Uterus (tissue), 4 donors: ENCODE results near the gene NAA10. TPM values are rescaled to one million over a fixed set of nuclear protein-coding genes. Genes with fewer than 3 reads are reported as not detected.

Experiments
- DNase-seq, 2 donors: peaks; one replicate each; pipeline ENCODE4 v3.0.0-alpha.2; 2019 to 2020
- H3K27ac ChIP-seq, 2 donors: fragments of 200-600 bp; sonication (generic); 1 replicate in 1 of 2; 2 replicates in 1 of 2; pipeline ENCODE4 v1.5.1; 2016 to 2018
- H3K27me3 ChIP-seq, 2 donors: fragments of 200-600 bp; sonication (generic); one replicate each; pipeline ENCODE4 v1.5.1; 2018 to 2019; ENCODE audit warnings: control low read depth in 1 of 2
- H3K36me3 ChIP-seq, 2 donors: fragments of 200-600 bp; sonication (generic); one replicate each; pipeline ENCODE4 v1.5.1; 2019; ENCODE audit warnings: control low read depth in 1 of 2
- H3K4me1 ChIP-seq, 2 donors: fragments of 200-600 bp; sonication (generic); one replicate each; pipeline ENCODE4 v1.5.1; 2018 to 2019; ENCODE audit warnings: control low read depth in 1 of 2
- H3K4me3 ChIP-seq, 2 donors: fragments of 200-600 bp; sonication (generic); 1 replicate in 1 of 2; 2 replicates in 1 of 2; pipeline ENCODE4 v1.5.1; 2018 to 2019; ENCODE audit warnings: mild to moderate bottlenecking in 1 of 2
- H3K9me3 ChIP-seq, 2 donors: fragments of 200-600 bp; sonication (generic); one replicate each; pipeline ENCODE4 v1.5.1; 2019; ENCODE audit warnings: control low read depth in 1 of 2
- POLR2A ChIP-seq, 2 donors: fragments of 450-650 bp; IDR thresholded peaks; one replicate each; pipeline ENCODE4 v1.6.1; 2016; ENCODE audit warnings: antibody characterized with exemption in 2 of 2, mild to moderate bottlenecking in 1 of 2, moderate library complexity in 1 of 2
- intact Hi-C: fragments of 100-400 bp; cut with DNase I; formaldehyde crosslinking; loops from one replicate; pipeline ENCODE4 v1.15.1; 2023; ENCODE audit warnings: low total_unique reads
- total RNA-seq, 4 donors: library from RNA; depleted of rRNA in 3 of 4; stranded (reverse); fragments of >200 nt in 3 of 4; gene quantifications; one replicate each; pipeline versions ENCODE4 v1.1.0 to v1.2.4, GENCODE V29; 2014 to 2023
- TF ChIP-seq, protein P1 (sequence below), 4 experiments: fragments of 200-600 bp in 2 of 4; fragments of 450-650 bp in 2 of 4; sonication (generic) in 2 of 4; IDR thresholded peaks; one replicate each; pipeline ENCODE4 v1.5.1; 2016 to 2019; ENCODE audit warnings: antibody characterized with exemption in 4 of 4, mild to moderate bottlenecking in 2 of 4, moderate library complexity in 1 of 4
- donor health status: DM: yes; HTN: yes; CAD: no.

NAA10 gene
- total RNA-seq, 4 donors from 2014 or later: 37.9 to 198 (median 109) TPM

DNA sequence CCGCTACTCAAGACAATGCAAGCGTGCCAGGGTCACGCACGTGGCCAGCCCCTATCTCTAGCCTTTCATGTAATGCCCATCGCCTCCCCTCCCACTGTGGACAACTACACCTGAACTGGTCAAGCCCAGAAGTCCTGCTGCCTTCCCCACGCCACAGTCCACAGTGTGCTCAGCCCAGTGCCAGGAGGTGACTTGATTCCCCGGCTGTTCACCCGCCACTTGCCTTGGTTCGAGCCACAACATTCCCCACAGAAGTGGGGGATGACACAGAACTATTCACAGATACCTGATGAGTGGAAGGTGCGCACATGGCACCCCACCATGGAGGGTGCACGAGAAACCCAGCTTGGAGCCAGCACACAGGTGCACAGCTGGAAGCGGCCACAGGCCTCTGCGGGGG is 15.6 kb downstream of the NAA10 start:
- Histone ChIP-seq H3K27me3 (no peaks in the 10 kb centered on the region), H3K4me3 (no peak overlapping the region)
- TF ChIP-seq, protein P1, sequence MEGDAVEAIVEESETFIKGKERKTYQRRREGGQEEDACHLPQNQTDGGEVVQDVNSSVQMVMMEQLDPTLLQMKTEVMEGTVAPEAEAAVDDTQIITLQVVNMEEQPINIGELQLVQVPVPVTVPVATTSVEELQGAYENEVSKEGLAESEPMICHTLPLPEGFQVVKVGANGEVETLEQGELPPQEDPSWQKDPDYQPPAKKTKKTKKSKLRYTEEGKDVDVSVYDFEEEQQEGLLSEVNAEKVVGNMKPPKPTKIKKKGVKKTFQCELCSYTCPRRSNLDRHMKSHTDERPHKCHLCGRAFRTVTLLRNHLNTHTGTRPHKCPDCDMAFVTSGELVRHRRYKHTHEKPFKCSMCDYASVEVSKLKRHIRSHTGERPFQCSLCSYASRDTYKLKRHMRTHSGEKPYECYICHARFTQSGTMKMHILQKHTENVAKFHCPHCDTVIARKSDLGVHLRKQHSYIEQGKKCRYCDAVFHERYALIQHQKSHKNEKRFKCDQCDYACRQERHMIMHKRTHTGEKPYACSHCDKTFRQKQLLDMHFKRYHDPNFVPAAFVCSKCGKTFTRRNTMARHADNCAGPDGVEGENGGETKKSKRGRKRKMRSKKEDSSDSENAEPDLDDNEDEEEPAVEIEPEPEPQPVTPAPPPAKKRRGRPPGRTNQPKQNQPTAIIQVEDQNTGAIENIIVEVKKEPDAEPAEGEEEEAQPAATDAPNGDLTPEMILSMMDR (IDR thresholded peaks at IDR 0.05): no peak
- TF ChIP-seq POLR2A (IDR thresholded peaks at IDR 0.05): no peak

DNA sequence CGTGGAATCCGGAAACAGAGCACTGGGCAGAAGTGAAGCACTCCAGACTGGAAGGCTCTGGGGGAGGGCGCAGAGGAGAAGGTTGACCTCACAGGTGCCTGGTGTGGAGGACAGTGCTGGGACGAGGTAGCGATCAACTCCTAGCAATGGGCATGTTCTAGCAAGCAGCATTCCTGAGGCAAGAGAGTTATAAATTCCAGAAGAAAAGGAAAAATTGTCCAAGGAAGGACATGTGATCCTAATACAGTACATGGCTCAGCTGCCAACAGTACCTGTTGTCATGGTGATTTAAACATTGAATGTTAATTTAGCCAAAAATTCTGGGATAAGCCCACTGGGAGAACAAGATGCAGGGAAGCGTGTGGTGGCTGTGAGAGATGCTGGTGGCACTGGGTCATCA is 17.0 kb downstream of the NAA10 start:
- no peaks in the 10 kb centered on the region for H3K36me3 ChIP-seq
- H3K4me3 ChIP-seq: no peak overlapping the region
- peaks cover 0 to 4% of the 10 kb centered on the region in 2 donors for H3K4me1 ChIP-seq
- no peaks in the 10 kb centered on the region for H3K27me3 ChIP-seq
- DNase-seq: no peak
- no peaks in the 10 kb centered on the region for H3K9me3 ChIP-seq
- intact Hi-C loops: no loop called here
- no peak for TF ChIP-seq POLR2A (IDR thresholded peaks at IDR 0.05)
- TF ChIP-seq, protein P1 (IDR thresholded peaks at IDR 0.05): no peak
- no peak overlapping the region for H3K27ac ChIP-seq

More for the DNA sequence above, 15.6 kb downstream of the NAA10 start:
- Histone ChIP-seq H3K36me3 (no peaks in the 10 kb centered on the region), H3K9me3 (no peaks in the 10 kb centered on the region), H3K27ac (no peak overlapping the region), H3K4me1 (peaks cover 0 to 4% of the 10 kb centered on the region in 2 donors)
- intact Hi-C loops: no loop called here
- no peak for DNase-seq

DNA sequence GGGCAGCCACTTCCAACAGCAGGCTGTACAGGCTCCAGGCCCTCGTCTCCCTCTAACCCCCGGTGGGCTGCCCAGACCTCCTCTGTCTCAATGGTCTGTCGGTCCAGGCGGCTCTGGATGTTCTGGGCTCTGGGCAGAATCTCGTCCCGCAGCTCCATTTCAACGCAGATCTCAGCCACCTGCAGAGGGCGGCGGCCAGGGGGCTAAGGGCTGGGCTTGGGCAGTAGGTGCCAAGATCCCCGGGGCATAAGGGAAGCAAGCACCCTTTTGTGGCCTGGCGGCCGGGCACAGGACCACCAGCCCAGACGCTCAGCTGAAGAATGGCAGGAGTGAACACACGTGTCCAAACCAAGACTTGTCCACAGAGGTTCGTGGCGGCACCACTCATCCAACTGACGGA is 21.1 kb downstream of the NAA10 start:
- Histone ChIP-seq H3K9me3 (no peaks in the 10 kb centered on the region), H3K27me3 (no peaks in the 10 kb centered on the region), H3K36me3 (no peaks in the 10 kb centered on the region), H3K27ac (no peak overlapping the region), H3K4me1 (no peaks in the 10 kb centered on the region), H3K4me3 (no peak overlapping the region)
- no peak for TF ChIP-seq POLR2A (IDR thresholded peaks at IDR 0.05)
- TF ChIP-seq, protein P1 (IDR thresholded peaks at IDR 0.05): no peak
- no peak for DNase-seq
- intact Hi-C loops: no loop called here

DNA sequence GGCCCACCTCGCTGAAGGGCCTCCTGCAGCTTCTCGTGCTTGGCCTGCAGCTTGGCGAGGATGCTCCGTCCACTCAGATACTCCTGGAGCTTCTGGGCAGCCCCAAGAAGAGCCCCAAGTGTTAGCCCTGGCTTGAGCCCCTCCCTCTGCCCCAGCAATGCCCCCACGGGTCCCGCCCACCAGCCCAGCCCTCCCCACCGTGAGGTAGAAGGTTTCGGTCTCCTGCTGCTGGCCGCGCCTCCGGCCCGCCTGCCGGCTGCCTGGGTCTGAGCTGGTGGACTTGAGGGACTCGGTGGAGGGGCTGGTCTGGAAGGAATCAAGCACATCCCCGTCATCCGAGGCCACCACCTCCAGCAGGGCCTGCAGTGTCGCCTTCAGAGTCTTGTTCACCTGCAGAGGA is 21.6 kb downstream of the NAA10 start:
- H3K27me3 ChIP-seq: no peaks in the 10 kb centered on the region
- no peak for DNase-seq
- no peak for TF ChIP-seq POLR2A (IDR thresholded peaks at IDR 0.05)

DNA sequence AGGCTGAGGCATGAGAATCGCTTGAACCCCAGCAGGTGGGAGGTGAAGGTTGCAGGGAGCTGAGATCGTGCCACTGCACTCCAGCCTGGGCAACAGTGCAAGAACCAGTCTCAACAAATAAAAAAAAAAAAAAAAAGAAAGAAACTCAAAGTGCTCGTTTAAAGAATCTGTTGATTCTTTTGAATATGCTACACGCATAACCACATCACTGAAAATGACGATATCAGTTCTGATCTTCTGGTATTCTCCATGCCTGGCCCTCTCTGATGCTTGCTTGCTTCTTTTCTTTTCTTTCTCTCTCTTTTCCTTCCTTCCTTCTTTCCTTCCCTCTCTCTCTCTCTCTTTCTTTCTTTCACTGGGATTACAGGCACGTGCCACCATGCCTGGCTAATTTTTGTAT is 23.0 kb downstream of the NAA10 start:
- no peaks in the 10 kb centered on the region for H3K9me3 ChIP-seq
- intact Hi-C loops: no loop called here
- H3K4me1 ChIP-seq: no peaks in the 10 kb centered on the region
- H3K36me3 ChIP-seq: no peaks in the 10 kb centered on the region
- no peaks in the 10 kb centered on the region for H3K27me3 ChIP-seq
- H3K4me3 ChIP-seq: no peak overlapping the region
- no peak for DNase-seq
- no peak overlapping the region for H3K27ac ChIP-seq
- no peak for TF ChIP-seq POLR2A (IDR thresholded peaks at IDR 0.05)
- TF ChIP-seq, protein P1 (IDR thresholded peaks at IDR 0.05): no peak

More for the DNA sequence above, 21.6 kb downstream of the NAA10 start:
- H3K4me3 ChIP-seq: no peak overlapping the region
- no peaks in the 10 kb centered on the region for H3K36me3 ChIP-seq
- no peaks in the 10 kb centered on the region for H3K9me3 ChIP-seq
- no peak overlapping the region for H3K27ac ChIP-seq
- H3K4me1 ChIP-seq: no peaks in the 10 kb centered on the region
- intact Hi-C loops: no loop called here

DNA sequence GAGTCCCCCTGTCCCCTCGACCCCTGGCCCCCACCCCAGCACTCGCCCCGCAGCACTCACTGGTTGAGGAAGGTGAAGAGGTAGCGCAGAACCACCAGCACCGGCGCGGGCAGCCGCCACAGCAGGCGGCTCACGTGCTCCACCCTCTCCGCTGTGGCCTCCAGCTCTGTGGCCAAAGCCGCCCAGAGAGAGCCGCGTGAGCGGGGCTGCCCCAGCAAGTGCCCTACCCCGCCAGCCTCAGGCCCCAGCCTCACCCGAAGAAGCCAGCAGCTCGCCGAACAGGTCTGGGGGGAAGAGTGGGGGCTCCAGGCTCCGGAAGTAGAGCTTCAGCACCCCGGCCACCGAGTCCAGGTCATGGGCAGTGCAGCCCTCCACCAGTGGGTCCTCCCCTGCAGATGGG is 24.4 kb downstream of the NAA10 start:
- Histone ChIP-seq H3K27me3 (no peaks in the 10 kb centered on the region), H3K4me1 (no peaks in the 10 kb centered on the region), H3K36me3 (no peaks in the 10 kb centered on the region), H3K9me3 (no peaks in the 10 kb centered on the region), H3K27ac (no peak overlapping the region), H3K4me3 (no peak overlapping the region)
- DNase-seq: no peak
- intact Hi-C loops: no loop called here
- no peak for TF ChIP-seq POLR2A (IDR thresholded peaks at IDR 0.05)
- TF ChIP-seq, protein P1 (IDR thresholded peaks at IDR 0.05): no peak
